Parathyroid adenoma (tissue), 2 donors: ENCODE measurements around the gene POLDIP3.

Experiments
- H2AFZ ChIP-seq: fragments of 300-600 bp; sonication (generic); one replicate; pipeline ENCODE4 v1.7.0; 2017; ENCODE audit warnings: antibody characterized with exemption, mild to moderate bottlenecking
- H3K27ac ChIP-seq: fragments of 300-600 bp; sonication (generic); one replicate; pipeline ENCODE4 v1.7.0; 2017
- H3K27me3 ChIP-seq: fragments of 300-600 bp; sonication (generic); one replicate; pipeline ENCODE4 v1.7.0; 2017; ENCODE audit warnings: low read length; ENCODE audit not compliant: control insufficient read depth, insufficient read depth
- H3K36me3 ChIP-seq: fragments of 300-600 bp; sonication (generic); one replicate; pipeline ENCODE4 v1.7.0; 2017; ENCODE audit warnings: low read length; ENCODE audit not compliant: control insufficient read depth, insufficient read depth
- H3K4me1 ChIP-seq: fragments of 300-600 bp; sonication (generic); one replicate; pipeline ENCODE4 v1.7.0; 2017; ENCODE audit warnings: control low read depth
- H3K4me2 ChIP-seq: fragments of 300-600 bp; sonication (generic); one replicate; pipeline ENCODE4 v1.7.0; 2017; ENCODE audit warnings: low read length
- H3K4me3 ChIP-seq: fragments of 300-600 bp; sonication (generic); one replicate; pipeline ENCODE4 v1.7.0; 2017; ENCODE audit warnings: low read depth, low read length
- H3K79me2 ChIP-seq: fragments of 300-600 bp; sonication (generic); one replicate; pipeline ENCODE4 v1.7.0; 2017; ENCODE audit warnings: control low read depth
- H3K9ac ChIP-seq: fragments of 300-600 bp; sonication (generic); one replicate; pipeline ENCODE4 v1.7.0; 2017; ENCODE audit warnings: mild to moderate bottlenecking
- H3K9me3 ChIP-seq: fragments of 300-600 bp; sonication (generic); one replicate; pipeline ENCODE4 v1.7.0; 2017; ENCODE audit warnings: low read length; ENCODE audit not compliant: control insufficient read depth
- TF ChIP-seq, protein P1 (sequence below): fragments of 300-600 bp; sonication (generic); IDR thresholded peaks from one replicate; pipeline ENCODE4 v1.7.0; 2017; ENCODE audit warnings: antibody characterized with exemption, mild to moderate bottlenecking
- donor health status: primary hyperparathyroidism.

Gene POLDIP3

DNA sequence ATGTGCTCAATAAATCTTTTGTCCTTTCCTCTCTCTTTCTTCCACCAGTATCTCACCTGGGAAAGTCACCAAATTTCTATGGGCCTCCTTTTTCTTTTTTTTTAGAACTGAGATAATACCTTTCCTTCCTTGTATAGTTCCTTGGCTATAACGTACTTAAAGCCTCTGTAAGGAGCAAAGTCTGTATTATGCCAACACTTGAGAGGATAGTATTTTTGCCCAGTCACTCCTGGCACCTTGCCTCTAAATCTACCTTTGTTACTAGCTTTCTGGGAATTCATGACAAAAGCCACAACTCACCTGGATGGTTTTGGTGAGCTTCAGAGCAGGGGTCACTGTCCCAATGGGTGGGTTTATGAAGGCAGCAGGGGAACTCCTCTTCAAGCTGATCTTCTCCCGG, 12.2 kb downstream of the POLDIP3 start:
- no peak overlapping the region for H3K4me2 ChIP-seq
- no peak overlapping the region for H3K4me3 ChIP-seq
- no peaks in the 10 kb centered on the region for H3K9me3 ChIP-seq
- H3K4me1 ChIP-seq = no peaks in the 10 kb centered on the region
- no peak overlapping the region for H3K27ac ChIP-seq
- H3K79me2 ChIP-seq = peaks cover 38% of the 10 kb centered on the region
- TF ChIP-seq, protein P1, sequence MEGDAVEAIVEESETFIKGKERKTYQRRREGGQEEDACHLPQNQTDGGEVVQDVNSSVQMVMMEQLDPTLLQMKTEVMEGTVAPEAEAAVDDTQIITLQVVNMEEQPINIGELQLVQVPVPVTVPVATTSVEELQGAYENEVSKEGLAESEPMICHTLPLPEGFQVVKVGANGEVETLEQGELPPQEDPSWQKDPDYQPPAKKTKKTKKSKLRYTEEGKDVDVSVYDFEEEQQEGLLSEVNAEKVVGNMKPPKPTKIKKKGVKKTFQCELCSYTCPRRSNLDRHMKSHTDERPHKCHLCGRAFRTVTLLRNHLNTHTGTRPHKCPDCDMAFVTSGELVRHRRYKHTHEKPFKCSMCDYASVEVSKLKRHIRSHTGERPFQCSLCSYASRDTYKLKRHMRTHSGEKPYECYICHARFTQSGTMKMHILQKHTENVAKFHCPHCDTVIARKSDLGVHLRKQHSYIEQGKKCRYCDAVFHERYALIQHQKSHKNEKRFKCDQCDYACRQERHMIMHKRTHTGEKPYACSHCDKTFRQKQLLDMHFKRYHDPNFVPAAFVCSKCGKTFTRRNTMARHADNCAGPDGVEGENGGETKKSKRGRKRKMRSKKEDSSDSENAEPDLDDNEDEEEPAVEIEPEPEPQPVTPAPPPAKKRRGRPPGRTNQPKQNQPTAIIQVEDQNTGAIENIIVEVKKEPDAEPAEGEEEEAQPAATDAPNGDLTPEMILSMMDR = no peak
- no peak overlapping the region for H2AFZ ChIP-seq
- no peaks in the 10 kb centered on the region for H3K36me3 ChIP-seq
- no peak overlapping the region for H3K9ac ChIP-seq
- H3K27me3 ChIP-seq = no peaks in the 10 kb centered on the region

DNA sequence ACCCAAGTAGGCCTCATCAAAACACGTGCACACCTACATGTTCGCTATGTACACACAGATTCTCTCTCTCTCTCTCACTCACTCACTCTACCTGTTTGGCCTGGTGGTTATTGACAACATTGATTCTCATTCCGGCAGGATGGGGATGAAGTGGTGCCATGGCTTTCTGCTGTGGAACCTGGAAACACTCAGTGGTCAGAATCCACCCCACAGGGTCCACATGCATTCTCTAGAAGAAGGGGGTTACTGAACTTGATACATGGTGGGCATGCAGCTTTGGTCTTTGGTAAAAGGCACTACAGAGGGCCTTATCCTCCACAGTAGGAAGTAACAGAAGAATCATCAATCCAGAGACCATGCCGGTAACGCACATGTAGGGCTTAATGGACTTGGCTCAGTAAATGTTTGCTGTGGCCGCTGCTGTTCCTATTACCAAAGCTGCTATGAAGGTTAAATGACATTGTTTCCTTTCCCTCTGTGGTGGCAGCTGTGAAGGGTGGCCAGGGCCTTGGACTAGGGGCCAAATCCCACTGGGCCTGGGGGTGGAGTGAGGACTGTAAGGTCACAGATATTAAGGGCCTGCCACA, 12.7 kb downstream of the POLDIP3 start:
- TF ChIP-seq, protein P1 = no peak
- H3K4me3 ChIP-seq = no peak overlapping the region
- H3K36me3 ChIP-seq = no peaks in the 10 kb centered on the region
- no peak overlapping the region for H3K27ac ChIP-seq
- peaks cover 35% of the 10 kb centered on the region for H3K79me2 ChIP-seq
- no peak overlapping the region for H3K9ac ChIP-seq
- no peak overlapping the region for H3K4me2 ChIP-seq
- H3K4me1 ChIP-seq = no peaks in the 10 kb centered on the region
- H3K27me3 ChIP-seq = no peaks in the 10 kb centered on the region
- no peaks in the 10 kb centered on the region for H3K9me3 ChIP-seq
- H2AFZ ChIP-seq = no peak overlapping the region

DNA sequence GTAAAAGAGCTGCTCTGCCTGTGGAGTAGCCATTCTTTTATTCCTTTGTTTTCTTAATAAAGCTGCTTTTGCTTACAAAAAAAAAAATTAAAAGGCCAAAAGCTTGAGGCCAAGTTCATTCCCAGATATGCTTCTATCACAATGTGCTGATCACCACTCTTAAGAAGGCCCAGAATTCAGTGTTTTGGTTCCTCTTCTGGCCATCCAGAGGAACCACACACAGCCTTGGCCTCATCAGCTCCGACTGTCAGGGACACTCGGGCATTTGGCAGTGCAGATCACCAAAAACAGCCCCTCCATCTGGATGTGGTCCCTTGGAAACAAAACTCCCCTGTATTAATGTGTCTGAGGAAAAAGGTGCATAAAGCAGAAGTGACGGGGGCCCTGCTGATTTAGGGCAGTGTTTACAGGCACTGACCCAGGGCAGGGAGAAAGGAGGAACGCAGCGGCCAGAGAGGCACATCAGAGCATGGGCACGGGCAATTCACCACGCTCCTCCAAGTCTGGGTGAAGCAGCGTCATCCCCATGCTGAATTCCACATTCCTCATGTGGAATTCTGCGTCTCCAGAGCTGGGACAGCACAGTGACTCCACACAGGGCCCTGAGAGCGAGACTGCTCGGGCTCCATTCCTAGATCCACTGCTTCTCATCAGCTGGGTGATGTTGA, 17.7 kb downstream of the POLDIP3 start:
- H3K4me3 ChIP-seq = no peak overlapping the region
- H3K9ac ChIP-seq = no peak overlapping the region
- no peak overlapping the region for H2AFZ ChIP-seq
- no peaks in the 10 kb centered on the region for H3K4me1 ChIP-seq
- H3K4me2 ChIP-seq = no peak overlapping the region
- peaks cover 10% of the 10 kb centered on the region for H3K79me2 ChIP-seq
- no peaks in the 10 kb centered on the region for H3K9me3 ChIP-seq
- TF ChIP-seq, protein P1 = no peak
- H3K27ac ChIP-seq = no peak overlapping the region
- H3K27me3 ChIP-seq = no peaks in the 10 kb centered on the region
- H3K36me3 ChIP-seq = no peaks in the 10 kb centered on the region

DNA sequence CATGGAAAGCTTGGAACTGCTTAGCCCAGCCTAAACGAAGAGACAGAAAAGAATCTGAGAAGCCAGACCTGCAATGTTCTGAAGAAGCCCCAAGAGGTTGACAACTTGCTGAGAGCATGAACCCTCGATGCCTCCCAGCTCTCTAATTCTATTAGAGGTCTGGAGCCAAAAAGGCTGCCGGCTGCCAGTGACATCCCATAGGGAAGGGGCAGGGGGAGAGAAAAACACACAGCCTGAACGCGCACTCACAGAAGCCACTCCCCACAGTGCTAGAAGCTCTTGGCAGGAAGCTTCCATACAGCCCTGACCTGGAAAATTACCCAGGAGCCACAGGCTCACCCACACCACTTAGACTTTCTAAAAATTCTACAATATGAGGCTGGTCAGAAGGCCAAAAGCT, 18.3 kb downstream of the POLDIP3 start:
- no peaks in the 10 kb centered on the region for H3K36me3 ChIP-seq
- no peak overlapping the region for H2AFZ ChIP-seq
- no peaks in the 10 kb centered on the region for H3K4me1 ChIP-seq
- no peaks in the 10 kb centered on the region for H3K27me3 ChIP-seq
- H3K79me2 ChIP-seq = peaks cover 10% of the 10 kb centered on the region
- H3K4me3 ChIP-seq = no peak overlapping the region
- H3K27ac ChIP-seq = no peak overlapping the region
- no peaks in the 10 kb centered on the region for H3K9me3 ChIP-seq
- no peak overlapping the region for H3K9ac ChIP-seq
- TF ChIP-seq, protein P1 = no peak
- H3K4me2 ChIP-seq = no peak overlapping the region

DNA sequence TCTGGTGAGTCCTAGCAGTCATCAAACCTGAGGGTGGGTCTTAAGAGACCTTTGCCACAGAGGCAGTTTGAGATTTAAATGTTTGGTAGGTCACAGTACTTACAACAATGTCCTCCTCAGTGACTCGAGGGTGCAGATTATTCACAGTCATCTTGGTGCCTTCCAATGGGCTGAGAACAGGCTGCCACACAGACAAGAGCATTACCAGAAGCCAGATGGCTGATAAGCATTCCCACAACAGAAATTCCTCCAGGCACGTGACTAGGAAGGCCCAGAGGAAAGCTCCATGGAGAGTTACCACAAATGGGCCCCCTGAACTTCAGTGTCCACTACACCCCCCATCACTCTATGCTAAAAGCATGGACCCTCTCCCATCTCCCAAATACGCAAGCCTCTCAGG, 19.2 kb downstream of the POLDIP3 start:
- Histone ChIP-seq H2AFZ (no peak overlapping the region), H3K4me2 (no peak overlapping the region), H3K9me3 (no peaks in the 10 kb centered on the region), H3K4me3 (no peak overlapping the region), H3K9ac (no peak overlapping the region), H3K27ac (no peak overlapping the region), H3K79me2 (peaks cover 7% of the 10 kb centered on the region), H3K36me3 (no peaks in the 10 kb centered on the region), H3K4me1 (no peaks in the 10 kb centered on the region), H3K27me3 (no peaks in the 10 kb centered on the region)
- TF ChIP-seq, protein P1 = no peak
